Heart right ventricle (tissue), 16 donors: ENCODE measurements around the gene PHKG1. TPM values are rescaled to one million over a fixed set of nuclear protein-coding genes. Genes with fewer than 3 reads are reported as not detected.
"Not testable (repeated sequence)": the region's sequence is repeated elsewhere in the genome, so short reads cannot be mapped to it uniquely, and the experiment has no call there.

Source experiments
- ATAC-seq, 8 donors: fragments of 200-7000 bp; cut with Tn5 transposase; one replicate each; pipeline ENCODE4 v1.9.1; 2020; ENCODE audit warnings: mild to moderate bottlenecking in 8 of 8, moderate library complexity in 8 of 8, moderate number of reproducible peaks in 1 of 8
- DNase-seq, 2 donors: peaks; one replicate each; pipeline ENCODE4 v3.0.0-alpha.2; 2020
- H3K27ac ChIP-seq, 10 donors: fragments of 200-600 bp; sonication (generic) in 2 of 10; one replicate each; pipeline versions ENCODE4 v1.5.0 to v1.8.0; 2020 to 2022; ENCODE audit warnings: mild to moderate bottlenecking in 3 of 10
- H3K27me3 ChIP-seq, 7 donors: fragments of 200-600 bp; one replicate each; pipeline ENCODE4 v1.8.0; 2021 to 2022; ENCODE audit warnings: mild to moderate bottlenecking in 2 of 7
- H3K36me3 ChIP-seq, 9 donors: fragments of 200-600 bp; sonication (generic) in 1 of 9; one replicate each; pipeline versions ENCODE4 v1.5.0 to v1.8.0; 2020 to 2022; ENCODE audit warnings: mild to moderate bottlenecking in 2 of 9
- H3K4me1 ChIP-seq, 9 donors: fragments of 200-600 bp; sonication (generic) in 1 of 9; one replicate each; pipeline versions ENCODE4 v1.5.0 to v1.8.0; 2020 to 2022; ENCODE audit warnings: mild to moderate bottlenecking in 4 of 9
- H3K4me3 ChIP-seq, 10 donors: fragments of 200-600 bp; sonication (generic) in 2 of 10; one replicate each; pipeline versions ENCODE4 v1.5.0 to v1.8.0; 2020 to 2022; ENCODE audit warnings: mild to moderate bottlenecking in 7 of 10, moderate library complexity in 2 of 10
- H3K9me3 ChIP-seq, 11 donors: fragments of 200-600 bp in 10 of 11; sonication (generic) in 2 of 11; one replicate each; pipeline versions ENCODE4 v1.5.0 to v1.8.0; 2013 to 2022; ENCODE audit warnings: mild to moderate bottlenecking in 2 of 11, control low read depth in 1 of 11, moderate library complexity in 1 of 11
- CTCF ChIP-seq, 9 donors: fragments of 200-600 bp; sonication (generic) in 2 of 9; IDR thresholded peaks; one replicate each; pipeline versions ENCODE4 v1.5.0 to v1.8.0; 2021 to 2022; ENCODE audit warnings: antibody characterized with exemption in 9 of 9, mild to moderate bottlenecking in 5 of 9, moderate library complexity in 1 of 9
- WGBS, 2 donors: extraction: QIAGEN DNeasy Blood & Tissue Kit; methylation state at CpG; one replicate each; pipeline ENCODE4 v1.1.7; 2013; ENCODE audit warnings: inconsistent platforms in 1 of 2; 5-methylcytosine and 5-hydroxymethylcytosine counted together
- intact Hi-C, 10 donors: fragments of 100-400 bp; cut with DNase I; formaldehyde crosslinking; loops; one replicate each; pipeline versions ENCODE4 v1.11.1 to v1.14.2; 2022
- polyA plus RNA-seq, 2 donors: library from polyadenylated mRNA; stranded (reverse); fragments of 200-250 nt; gene quantifications; one replicate each; pipeline ENCODE4 v1.2.3, GENCODE V29; 2013
- total RNA-seq, 10 donors: library from RNA; stranded (reverse); fragmentation: NEBNext Ultra II Directional in 3 of 10; extraction: Animal tissue kit (Norgen Biotek cat#: 25700) in 3 of 10; gene quantifications; one replicate each; pipeline versions ENCODE4 v1.2.1 to v1.2.4, GENCODE V29; 2021 to 2023
- donor health status: Arrhythmogenic right ventricular cardiomyopathy.
- donor health status: ischemic (EF 13 %, LVEDD 7.1; RV severe dilation, severe dysfunction).
- donor health status: healthy with polysubstance abuse.
- donor health status: DM: no; HTN: yes; CAD: no.
- donor health status: DM: no; HTN: no; CAD: no.
- donor health status: ischemic (EF 25% LVEDD 6.9; RV normal size, moderate dysfunction).
- donor health status: ischemic (EF 25% LVEDD 5.7; RV mildly dilated, moderate dysfunction).
- donor health status: healthy.
- donor health status: DM: yes; HTN: yes; CAD: no.
- donor health status: Ischemic cardiomyopathy.
- donor health status: ischemic (EF 35%, LVEDD 5.7; RV mildly dilated, moderate dysfunction).
- donor health status: nonischemic (EF 11% LVEDD 7.7; RV severe dilation, severe dysfunction).
- donor health status: DM: yes; HTN: yes; CAD: no.
- donor health status: PGD.
- donor health status: ischemic (EF 29% LVEDD 5.4; RV normal size, mild dysfunction).
- donor health status: nonischemic (EF 23%, LVEDD 6.1; RV moderate dilation, normal function).

PHKG1 gene
- total and polyA plus RNA-seq, 12 donors, result 2.3 to 52.2 (median 21.4) TPM

GRCh38 chr7:56099653-56100052 lies 6.9 kb upstream of the PHKG1 start:
- WGBS, 2 donors, result 94 to 95% methylated on average over 3 of the region's 3 CpGs
- Histone ChIP-seq H3K27ac (no peak overlapping the region), H3K27me3 (no peaks in the 10 kb centered on the region), H3K36me3 (peaks cover 0 to 66% (median 48%) of the 10 kb centered on the region in 9 donors), H3K4me3 (no peak overlapping the region), H3K4me1 (peaks cover 0 to 22% (median 11%) of the 10 kb centered on the region in 9 donors), H3K9me3 (no peaks in the 10 kb centered on the region)
- no peak for ATAC-seq
- no peak for TF ChIP-seq CTCF (IDR thresholded peaks at IDR 0.05)
- intact Hi-C loops, result no loop called here
- no peak for DNase-seq

DNA sequence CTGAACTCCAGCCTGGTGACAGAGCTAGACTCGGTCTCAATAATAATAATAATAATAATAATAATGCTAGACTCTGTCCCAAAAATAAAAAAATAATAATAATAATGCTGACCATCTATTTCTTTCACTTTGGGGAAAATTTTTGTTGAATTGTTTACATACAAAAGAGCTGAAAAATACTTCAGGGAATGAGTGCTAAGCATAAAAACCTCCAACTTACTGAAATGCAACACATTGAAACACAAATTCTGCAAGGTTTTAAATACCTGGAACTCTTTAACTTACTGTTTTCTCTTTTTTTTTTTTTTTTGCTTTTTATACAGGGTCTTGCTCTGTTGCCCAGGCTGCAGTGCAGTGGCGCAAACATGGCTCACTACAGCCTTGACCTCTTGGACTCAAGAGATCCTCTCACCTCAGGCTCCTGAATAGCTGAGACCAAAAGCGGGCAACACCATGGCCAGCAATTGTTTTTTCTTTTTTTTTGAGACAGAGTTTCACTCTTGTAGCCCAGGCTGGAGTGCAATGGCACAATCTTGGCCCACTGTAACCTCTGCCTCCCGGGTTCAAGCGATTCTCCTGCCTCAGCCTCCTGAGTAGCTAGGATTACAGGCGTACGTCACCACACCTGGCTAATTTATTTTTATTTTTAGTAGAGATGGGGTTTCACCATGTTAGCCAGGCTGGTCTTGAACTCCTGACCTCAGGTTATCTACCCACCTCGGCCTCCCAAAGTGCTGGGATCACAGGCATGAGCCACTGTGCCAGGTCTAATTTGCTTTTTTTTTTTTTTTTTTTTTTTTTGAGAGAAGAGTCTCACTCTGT lies 5.6 kb upstream of the PHKG1 start:
- ATAC-seq, H3K4me3 ChIP-seq, intact Hi-C loops, H3K27me3 ChIP-seq, H3K9me3 ChIP-seq, DNase-seq: not testable (repeated sequence)
- 92 to 93% methylated on average over 8 of the region's 8 CpGs for WGBS, 2 donors
- Histone ChIP-seq H3K4me1 (peaks cover 0 to 15% (median 9%) of the 10 kb centered on the region in 9 donors), H3K27ac (peak overlapping the region in 1 of 10 donors; percentile 9), H3K36me3 (peaks cover 0 to 53% (median 42%) of the 10 kb centered on the region in 9 donors)

DNA sequence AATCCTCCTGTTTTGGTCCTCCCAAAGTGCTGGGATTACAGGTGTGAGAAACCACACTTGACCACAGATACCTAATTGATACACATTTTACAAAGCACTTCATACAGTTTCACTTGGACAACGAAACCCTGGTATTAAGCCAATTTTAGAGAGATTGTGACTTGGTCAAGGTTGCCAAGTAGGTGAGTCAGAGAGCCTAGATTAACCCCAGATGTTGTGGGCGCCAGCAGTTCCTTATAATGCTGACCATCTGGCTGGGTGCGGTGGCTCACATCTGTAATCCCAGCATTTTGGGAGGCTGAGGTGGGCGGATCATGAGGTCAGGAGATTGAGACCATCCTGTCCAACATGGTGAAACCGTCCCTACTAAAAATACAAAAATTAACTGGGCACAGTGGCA lies 4.9 kb upstream of the PHKG1 start:
- no peak for TF ChIP-seq CTCF (IDR thresholded peaks at IDR 0.05)
- DNase-seq, result peak in 1 of 2 donors; percentile 29
- ATAC-seq, result peak in 7 of 8 donors; percentile 10 to 73 (median 44)
- 53 to 56% methylated on average over 5 of the region's 5 CpGs for WGBS, 2 donors
- intact Hi-C loops, result no loop called here
- H3K4me3 ChIP-seq, result no peak overlapping the region
- peaks cover 3 to 22% (median 12%) of the 10 kb centered on the region in 9 donors for H3K4me1 ChIP-seq
- H3K27me3 ChIP-seq, result no peaks in the 10 kb centered on the region
- peak overlapping the region in 1 of 10 donors; percentile 9 for H3K27ac ChIP-seq
- peaks cover 0 to 46% (median 35%) of the 10 kb centered on the region in 9 donors for H3K36me3 ChIP-seq
- no peaks in the 10 kb centered on the region for H3K9me3 ChIP-seq

- Histone ChIP-seq H3K27ac (peak overlapping the region; percentile 74 to 92 (median 84)), H3K4me1 (peaks cover 3 to 35% (median 25%) of the 10 kb centered on the region in 9 donors), H3K4me3 (peak overlapping the region in 9 of 10 donors; percentile 25 to 49 (median 42)), H3K36me3 (peaks cover 0 to 22% (median 8%) of the 10 kb centered on the region in 9 donors)
- DNase-seq, H3K27me3 ChIP-seq, intact Hi-C loops, H3K9me3 ChIP-seq: not testable (repeated sequence)
- peak; percentile 3 to 47 (median 22) for ATAC-seq
- WGBS, 2 donors, result 22 to 24% methylated on average over 6 of the region's 6 CpGs
Observed at GRCh38 chr7:56092388-56092787, 364 bp downstream of the PHKG1 start.

GRCh38 chr7:56091591-56091990 lies 1.2 kb downstream of the PHKG1 start:
- Histone ChIP-seq H3K36me3 (peaks cover 0 to 30% (median 12%) of the 10 kb centered on the region in 9 donors), H3K4me3 (peak overlapping the region in 8 of 10 donors; percentile 25 to 49 (median 42)), H3K9me3 (no peaks in the 10 kb centered on the region), H3K27me3 (no peaks in the 10 kb centered on the region), H3K4me1 (peaks cover 3 to 33% (median 25%) of the 10 kb centered on the region in 9 donors), H3K27ac (peak overlapping the region; percentile 74 to 92 (median 84))
- intact Hi-C loops, result loop anchor here in 1 of 10 donors (1.0 kb wide), 1 partner anchor 12 kb away; no protein-coding TSS in a partner anchor
- peak; percentile 70 to 78 for DNase-seq
- ATAC-seq, result peak; percentile 78 to 95 (median 90)
- WGBS, 2 donors, result 51 to 63% methylated on average over 3 of the region's 3 CpGs
- TF ChIP-seq CTCF (IDR thresholded peaks at IDR 0.05), result no peak
